Fibroblast of pulmonary artery (primary cell): Measurements from ENCODE around the gene TMSB4Y.

ENCODE experiments used
- DNase-seq: peaks from one replicate; pipeline ENCODE4 v3.0.0-alpha.2; 2010; ENCODE audit warnings: low read depth
- H3K4me3 ChIP-seq: replicated peaks from 2 replicates; pipeline ENCODE4 v1.5.1; 2011; ENCODE audit warnings: low read depth, mild to moderate bottlenecking, control low read depth, low read length, moderate library complexity
- CTCF ChIP-seq: IDR thresholded peaks from 2 replicates; pipeline ENCODE4 v1.5.1; 2011; ENCODE audit warnings: mild to moderate bottlenecking, control low read depth, low read length, inconsistent platforms; ENCODE audit errors: missing control alignments

Gene TMSB4Y

GRCh38 chrY:13718996-13719395 is 15.3 kb downstream of the TMSB4Y start:
- no peak for TF ChIP-seq CTCF

GRCh38 chrY:13729517-13729916 is 25.8 kb downstream of the TMSB4Y start:
- DNase-seq, result peak; percentile 4
- no peak overlapping the region for H3K4me3 ChIP-seq
- TF ChIP-seq CTCF, result no peak

More at GRCh38 chrY:13718996-13719395, 15.3 kb downstream of the TMSB4Y start:
- H3K4me3 ChIP-seq, result no peak overlapping the region
- no peak for DNase-seq

DNA sequence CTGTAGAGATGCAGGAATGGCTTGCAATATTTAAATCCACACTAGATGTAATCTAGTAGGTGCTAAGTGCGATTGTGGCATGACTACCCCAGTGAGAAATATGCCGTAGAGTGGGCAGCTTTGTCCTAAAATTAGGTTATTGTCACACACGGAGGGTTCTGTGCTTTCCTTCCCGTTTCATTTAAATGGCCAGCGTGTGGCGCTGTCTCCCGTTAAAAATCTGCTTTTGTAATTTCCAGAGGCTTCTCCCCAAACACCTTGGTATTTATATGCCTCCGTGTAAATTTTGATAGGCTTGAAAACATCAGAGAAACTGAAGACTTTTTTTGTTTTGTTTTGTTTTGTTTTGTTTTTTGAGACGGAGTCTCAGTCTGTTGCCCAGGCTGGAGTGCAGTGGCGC is 34.9 kb downstream of the TMSB4Y start:
- DNase-seq, result peak; percentile 6
- peak; percentile 22 for TF ChIP-seq CTCF
- H3K4me3 ChIP-seq, result no peak overlapping the region

GRCh38 chrY:13751289-13752071 is 47.8 kb downstream of the TMSB4Y start:
- H3K4me3 ChIP-seq, result no peak overlapping the region

DNA sequence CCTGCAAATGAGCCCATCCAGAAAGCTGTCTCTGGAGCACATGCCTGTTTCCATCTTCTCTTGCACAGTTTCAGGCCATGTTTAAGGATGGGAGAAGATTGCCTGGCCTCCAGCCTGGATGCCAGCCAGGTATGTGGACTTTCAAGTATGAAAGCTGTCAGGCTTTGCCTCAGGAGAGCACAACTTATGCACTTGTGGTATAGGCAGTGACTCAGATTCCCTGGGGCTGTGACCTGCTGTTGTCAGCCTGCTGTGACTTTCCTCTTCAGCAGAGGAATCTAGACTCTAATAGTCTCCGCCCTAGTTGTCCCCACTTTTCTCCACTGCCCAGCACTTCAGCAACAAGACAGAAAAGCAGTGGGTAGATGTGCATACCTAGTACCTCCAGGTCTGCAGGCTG is 51.0 kb downstream of the TMSB4Y start:
- no peak for TF ChIP-seq CTCF
- no peak for DNase-seq

More at GRCh38 chrY:13751289-13752071, 47.8 kb downstream of the TMSB4Y start:
- no peak for TF ChIP-seq CTCF
- DNase-seq, result no peak

More for the DNA sequence above, 51.0 kb downstream of the TMSB4Y start:
- no peak overlapping the region for H3K4me3 ChIP-seq
